HepG2 (cell line): Measurements from ENCODE around the gene CBFA2T2. TPM values are rescaled to one million over a fixed set of nuclear protein-coding genes. Genes with fewer than 3 reads are reported as not detected.

ENCODE experiments used
- AHR ChIP-seq: IDR thresholded peaks from 2 replicates; pipeline ENCODE4 v1.6.1; 2018; ENCODE audit warnings: missing genetic modification reagents, missing compliant biosample characterization
- ATF7 ChIP-seq, 2 experiments: fragments of 450-650 bp in 1 of 2; sonication (generic) in 1 of 2; formaldehyde crosslinking in 1 of 2; IDR thresholded peaks; 2 replicates each; pipeline versions ENCODE4 v1.4.0 to v1.6.1; 2016 to 2020; ENCODE audit warnings: antibody characterized with exemption in 1 of 2, mild to moderate bottlenecking in 1 of 2, missing genetic modification reagents in 1 of 2
- BORCS8-MEF2B ChIP-seq: sonication (generic); formaldehyde crosslinking; IDR thresholded peaks from 2 replicates; pipeline ENCODE4 v1.8.0; 2022; ENCODE audit warnings: mild to moderate bottlenecking, missing genetic modification reagents
- FOSL1 ChIP-seq: sonication (generic); formaldehyde crosslinking; IDR thresholded peaks from 2 replicates; pipeline ENCODE4 v1.9.0; 2021; ENCODE audit warnings: missing genetic modification reagents, borderline replicate concordance
- GTF2F1 ChIP-seq: fragments of 150-350 bp; IDR thresholded peaks from 2 replicates; pipeline ENCODE4 v1.6.1; 2014; ENCODE audit warnings: low read length
- HOXA5 ChIP-seq: sonication (generic); formaldehyde crosslinking; IDR thresholded peaks from 2 replicates; pipeline ENCODE4 v1.4.0; 2020; ENCODE audit warnings: missing genetic modification reagents
- MAFK ChIP-seq, 2 experiments: IDR thresholded peaks in 1 of 2; conservative IDR thresholded peaks in 1 of 2; 2 replicates each; pipeline ENCODE4 v1.6.1; 2011; ENCODE audit warnings: improper control_type of control experiment in 2 of 2, low read length in 2 of 2
- NFATC3 ChIP-seq: sonication (generic); formaldehyde crosslinking; IDR thresholded peaks from 2 replicates; pipeline ENCODE4 v1.5.1; 2020; ENCODE audit warnings: mild to moderate bottlenecking, missing genetic modification reagents
- PAX8 ChIP-seq: sonication (generic); formaldehyde crosslinking; IDR thresholded peaks from 2 replicates; pipeline ENCODE4 v1.8.0; 2022; ENCODE audit warnings: mild to moderate bottlenecking, missing genetic modification reagents, borderline replicate concordance
- RNF2 ChIP-seq: fragments of 450-650 bp; conservative IDR thresholded peaks from 2 replicates; pipeline ENCODE4 v1.6.1; 2016; ENCODE audit warnings: low read depth
- SP1 ChIP-seq, 2 experiments: fragments of 450-650 bp in 1 of 2; sonication (generic) in 1 of 2; formaldehyde crosslinking in 1 of 2; IDR thresholded peaks; 2 replicates each; pipeline versions ENCODE4 v1.4.0 to v1.6.1; 2016 to 2020; ENCODE audit warnings: missing genetic modification reagents in 1 of 2
- SRF ChIP-seq: IDR thresholded peaks from 2 replicates; pipeline ENCODE4 v1.6.1; 2011; ENCODE audit warnings: mild to moderate bottlenecking, low read depth, low read length, moderate library complexity
- TAF1 ChIP-seq: sonication (generic); formaldehyde crosslinking; IDR thresholded peaks from 2 replicates; pipeline ENCODE4 v1.4.0; 2020; ENCODE audit warnings: missing genetic modification reagents
- ZNF607 ChIP-seq: sonication (generic); formaldehyde crosslinking; IDR thresholded peaks from 2 replicates; pipeline ENCODE4 v1.5.1; 2020; ENCODE audit warnings: missing genetic modification reagents, mild to moderate bottlenecking, borderline replicate concordance
- ZNF678 ChIP-seq: sonication (generic); formaldehyde crosslinking; IDR thresholded peaks from 2 replicates; pipeline ENCODE4 v1.4.0; 2020; ENCODE audit warnings: mild to moderate bottlenecking, missing genetic modification reagents
- ZNF792 ChIP-seq: IDR thresholded peaks from 2 replicates; pipeline ENCODE4 v1.6.1; 2016
- ZNF841 ChIP-seq: sonication (generic); formaldehyde crosslinking; IDR thresholded peaks from 2 replicates; pipeline ENCODE4 v1.8.1; 2023; ENCODE audit warnings: missing genetic modification reagents, borderline replicate concordance
- polyA plus RNA-seq, 8 experiments: library from polyadenylated mRNA; depleted of rRNA in 3 of 8; stranded (reverse) in 7 of 8; unstranded in 1 of 8; fragments of >200 nt; fragmentation: Illumina TruSeq in 4 of 8; extraction: Trizol in 4 of 8; gene quantifications; 2 replicates each; pipeline versions ENCODE4 v1.2.1 to v1.2.3, GENCODE V29; 2011 to 2016; ENCODE audit warnings: low read depth in 4 of 8, missing spikeins in 1 of 8, mixed read lengths in 1 of 8; ENCODE audit not compliant: insufficient read depth in 1 of 8
- total RNA-seq, 5 experiments: library from RNA; depleted of rRNA; stranded (reverse); fragments of >200 nt; fragmentation: Illumina TruSeq; extraction: Trizol; gene quantifications; 2 replicates each; pipeline ENCODE4 v1.2.3, GENCODE V29; 2016; ENCODE audit warnings: low read depth in 1 of 5
- TF ChIP-seq, protein P1 (sequence below): IDR thresholded peaks from 2 replicates; pipeline ENCODE4 v1.4.0; 2020; ENCODE audit warnings: mild to moderate bottlenecking, missing genetic modification reagents
- TF ChIP-seq, protein P2 (sequence below): sonication (generic); formaldehyde crosslinking; conservative IDR thresholded peaks from 2 replicates; pipeline ENCODE4 v1.5.0; 2020; ENCODE audit warnings: missing genetic modification reagents
- TF ChIP-seq, protein P3 (sequence below): sonication (generic); formaldehyde crosslinking; IDR thresholded peaks from 2 replicates; pipeline ENCODE4 v1.8.1; 2023; ENCODE audit warnings: mild to moderate bottlenecking, moderate library complexity, missing genetic modification reagents
- TF ChIP-seq, protein P4 (sequence below): sonication (generic); formaldehyde crosslinking; IDR thresholded peaks from 2 replicates; pipeline ENCODE4 v1.5.0; 2020; ENCODE audit warnings: missing genetic modification reagents

The CBFA2T2 gene
- total and polyA plus RNA-seq, 2 of the 13 experiments (the other 11 are each of a cell fraction or from before 2014, with no cell fraction given), result 6.3 to 21.2 TPM

DNA sequence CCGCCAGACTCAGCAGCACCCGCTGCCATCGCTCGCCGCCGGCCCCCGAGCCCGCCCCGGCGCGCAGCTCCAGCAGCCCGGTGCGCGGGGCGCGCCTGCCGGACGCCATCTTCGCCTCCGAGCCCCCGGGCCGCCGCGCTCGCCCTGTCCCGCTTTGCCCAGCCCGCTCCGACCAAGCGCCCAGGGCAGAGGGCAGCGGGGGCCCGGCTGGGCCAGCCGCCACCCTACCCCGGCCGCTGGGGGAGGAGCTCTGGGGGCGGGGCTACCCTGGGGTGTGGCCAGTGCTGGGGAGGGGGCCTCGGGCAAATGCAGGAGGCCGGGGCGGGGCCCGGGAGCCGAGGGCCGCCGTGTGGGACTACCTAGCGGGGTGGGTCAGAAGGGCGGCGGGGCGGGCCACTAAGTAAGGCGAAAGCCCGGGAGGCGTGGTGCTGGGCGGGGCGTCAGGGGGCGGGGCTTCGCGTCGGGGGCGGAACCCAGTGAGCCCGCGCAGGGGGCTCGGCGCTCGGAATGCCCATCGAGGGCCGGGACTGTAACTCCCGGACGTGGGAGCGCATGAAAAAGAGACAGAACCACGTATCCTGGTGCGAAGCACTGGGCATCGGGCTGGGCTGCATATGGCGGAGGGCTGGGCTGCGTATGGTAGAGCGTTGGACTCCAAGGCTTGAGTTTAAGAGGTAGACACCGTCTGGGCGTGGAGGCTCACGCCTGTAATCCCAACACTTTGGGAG is 46.2 kb upstream of the CBFA2T2 start, which contains the start of gene SNTA1 (continued):
- TF ChIP-seq, protein P1, sequence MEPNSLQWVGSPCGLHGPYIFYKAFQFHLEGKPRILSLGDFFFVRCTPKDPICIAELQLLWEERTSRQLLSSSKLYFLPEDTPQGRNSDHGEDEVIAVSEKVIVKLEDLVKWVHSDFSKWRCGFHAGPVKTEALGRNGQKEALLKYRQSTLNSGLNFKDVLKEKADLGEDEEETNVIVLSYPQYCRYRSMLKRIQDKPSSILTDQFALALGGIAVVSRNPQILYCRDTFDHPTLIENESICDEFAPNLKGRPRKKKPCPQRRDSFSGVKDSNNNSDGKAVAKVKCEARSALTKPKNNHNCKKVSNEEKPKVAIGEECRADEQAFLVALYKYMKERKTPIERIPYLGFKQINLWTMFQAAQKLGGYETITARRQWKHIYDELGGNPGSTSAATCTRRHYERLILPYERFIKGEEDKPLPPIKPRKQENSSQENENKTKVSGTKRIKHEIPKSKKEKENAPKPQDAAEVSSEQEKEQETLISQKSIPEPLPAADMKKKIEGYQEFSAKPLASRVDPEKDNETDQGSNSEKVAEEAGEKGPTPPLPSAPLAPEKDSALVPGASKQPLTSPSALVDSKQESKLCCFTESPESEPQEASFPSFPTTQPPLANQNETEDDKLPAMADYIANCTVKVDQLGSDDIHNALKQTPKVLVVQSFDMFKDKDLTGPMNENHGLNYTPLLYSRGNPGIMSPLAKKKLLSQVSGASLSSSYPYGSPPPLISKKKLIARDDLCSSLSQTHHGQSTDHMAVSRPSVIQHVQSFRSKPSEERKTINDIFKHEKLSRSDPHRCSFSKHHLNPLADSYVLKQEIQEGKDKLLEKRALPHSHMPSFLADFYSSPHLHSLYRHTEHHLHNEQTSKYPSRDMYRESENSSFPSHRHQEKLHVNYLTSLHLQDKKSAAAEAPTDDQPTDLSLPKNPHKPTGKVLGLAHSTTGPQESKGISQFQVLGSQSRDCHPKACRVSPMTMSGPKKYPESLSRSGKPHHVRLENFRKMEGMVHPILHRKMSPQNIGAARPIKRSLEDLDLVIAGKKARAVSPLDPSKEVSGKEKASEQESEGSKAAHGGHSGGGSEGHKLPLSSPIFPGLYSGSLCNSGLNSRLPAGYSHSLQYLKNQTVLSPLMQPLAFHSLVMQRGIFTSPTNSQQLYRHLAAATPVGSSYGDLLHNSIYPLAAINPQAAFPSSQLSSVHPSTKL (CRISPR knock-in tag), result no peak
- TF ChIP-seq ZNF841, result no peak
- TF ChIP-seq RNF2, result peak; percentile 45
- TF ChIP-seq TAF1 (CRISPR knock-in tag), result no peak; the same call in 1 of the 2 replicates
- TF ChIP-seq BORCS8-MEF2B (CRISPR knock-in tag), result peak; percentile 56; the same call in 1 of the 2 replicates
- TF ChIP-seq SRF, result no peak
- TF ChIP-seq, protein P2, sequence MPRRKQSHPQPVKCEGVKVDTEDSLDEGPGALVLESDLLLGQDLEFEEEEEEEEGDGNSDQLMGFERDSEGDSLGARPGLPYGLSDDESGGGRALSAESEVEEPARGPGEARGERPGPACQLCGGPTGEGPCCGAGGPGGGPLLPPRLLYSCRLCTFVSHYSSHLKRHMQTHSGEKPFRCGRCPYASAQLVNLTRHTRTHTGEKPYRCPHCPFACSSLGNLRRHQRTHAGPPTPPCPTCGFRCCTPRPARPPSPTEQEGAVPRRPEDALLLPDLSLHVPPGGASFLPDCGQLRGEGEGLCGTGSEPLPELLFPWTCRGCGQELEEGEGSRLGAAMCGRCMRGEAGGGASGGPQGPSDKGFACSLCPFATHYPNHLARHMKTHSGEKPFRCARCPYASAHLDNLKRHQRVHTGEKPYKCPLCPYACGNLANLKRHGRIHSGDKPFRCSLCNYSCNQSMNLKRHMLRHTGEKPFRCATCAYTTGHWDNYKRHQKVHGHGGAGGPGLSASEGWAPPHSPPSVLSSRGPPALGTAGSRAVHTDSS (CRISPR knock-in tag), result no peak
- TF ChIP-seq ZNF607 (CRISPR knock-in tag), result peak; percentile 33; the same call in 1 of the 2 replicates
- no peak for TF ChIP-seq ATF7 (IDR thresholded peaks at IDR 0.05)
- no peak for TF ChIP-seq ATF7 (CRISPR knock-in tag; IDR thresholded peaks at IDR 0.05)
- TF ChIP-seq, protein P3, sequence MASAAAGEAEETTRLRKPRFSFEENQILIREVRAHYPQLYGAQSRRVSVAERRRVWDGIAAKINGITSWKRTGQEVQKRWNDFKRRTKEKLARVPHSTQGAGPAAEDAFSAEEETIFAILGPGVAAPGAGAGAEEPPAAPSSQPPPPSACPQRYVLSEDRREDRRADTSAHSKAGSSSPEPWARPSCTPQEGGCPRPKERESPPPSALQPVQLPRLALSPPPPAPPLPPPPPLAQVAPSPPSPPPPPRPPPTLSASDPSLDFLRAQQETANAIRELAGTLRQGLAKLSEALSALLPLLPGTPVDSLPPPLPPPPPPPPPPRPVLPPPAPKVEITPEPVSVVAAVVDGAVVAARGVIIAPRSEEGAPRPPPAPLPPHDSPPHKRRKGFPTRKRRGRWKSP (CRISPR knock-in tag), result peak; percentile 69; the same call in 1 of the 2 replicates
- 0 out of 2 replicates have a peak, but pooled peaks have one; percentile 1 for TF ChIP-seq ZNF792 (CRISPR knock-in tag)
- TF ChIP-seq GTF2F1, result no peak
- TF ChIP-seq NFATC3 (CRISPR knock-in tag), result peak; percentile 54; the same call in 1 of the 2 replicates
- no peak for TF ChIP-seq FOSL1
- TF ChIP-seq PAX8 (CRISPR knock-in tag), result peak; percentile 80; the same call in 1 of the 2 replicates
- TF ChIP-seq MAFK (conservative IDR thresholded peaks at IDR 0.05 in 1 of 2, IDR thresholded peaks at IDR 0.05 in 1 of 2; ENCODE audit: low read length in 2 of 2), result no peak
- TF ChIP-seq HOXA5 (CRISPR knock-in tag), result no peak
- TF ChIP-seq, protein P4, sequence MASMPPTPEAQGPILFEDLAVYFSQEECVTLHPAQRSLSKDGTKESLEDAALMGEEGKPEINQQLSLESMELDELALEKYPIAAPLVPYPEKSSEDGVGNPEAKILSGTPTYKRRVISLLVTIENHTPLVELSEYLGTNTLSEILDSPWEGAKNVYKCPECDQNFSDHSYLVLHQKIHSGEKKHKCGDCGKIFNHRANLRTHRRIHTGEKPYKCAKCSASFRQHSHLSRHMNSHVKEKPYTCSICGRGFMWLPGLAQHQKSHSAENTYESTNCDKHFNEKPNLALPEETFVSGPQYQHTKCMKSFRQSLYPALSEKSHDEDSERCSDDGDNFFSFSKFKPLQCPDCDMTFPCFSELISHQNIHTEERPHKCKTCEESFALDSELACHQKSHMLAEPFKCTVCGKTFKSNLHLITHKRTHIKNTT (CRISPR knock-in tag), result no peak
- no peak for TF ChIP-seq SP1 (IDR thresholded peaks at IDR 0.05)
- TF ChIP-seq SP1 (CRISPR knock-in tag; IDR thresholded peaks at IDR 0.05), result peak; percentile 81
- TF ChIP-seq ZNF678 (CRISPR knock-in tag), result peak; percentile 83; the same call in 1 of the 2 replicates
- TF ChIP-seq AHR (CRISPR knock-in tag), result peak; percentile 51; the same call in 1 of the 2 replicates
